ENCODE measurements around the gene ARFIP1. TPM values are rescaled to one million over a fixed set of nuclear protein-coding genes. Genes with fewer than 3 reads are reported as not detected.

ARFIP1 gene
- total and polyA plus RNA-seq, 2 of the 8 experiments (the other 6 are each of a cell fraction or from before 2014, with no cell fraction given) = 13.5 to 38.0 TPM

DNA sequence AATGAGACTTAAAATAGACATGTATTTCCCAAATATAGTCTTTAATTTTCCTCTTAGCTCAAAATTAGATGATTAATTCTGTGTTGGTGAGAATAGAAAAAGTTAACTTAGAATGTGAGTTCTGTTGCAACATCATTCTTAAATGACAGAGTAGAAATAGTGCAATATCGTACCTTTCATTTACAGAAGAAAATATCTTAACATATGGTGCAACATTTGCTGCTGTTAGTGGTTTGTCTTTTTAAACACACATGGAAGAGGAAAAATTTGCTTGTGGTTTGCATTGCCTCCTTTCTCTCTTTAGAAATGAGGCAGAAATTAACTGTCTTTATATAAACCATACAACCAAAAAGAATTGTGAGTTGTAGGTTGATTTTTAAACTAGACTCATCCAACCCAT is 117.1 kb downstream of the ARFIP1 start (continued):
- TF ChIP-seq, protein P1, sequence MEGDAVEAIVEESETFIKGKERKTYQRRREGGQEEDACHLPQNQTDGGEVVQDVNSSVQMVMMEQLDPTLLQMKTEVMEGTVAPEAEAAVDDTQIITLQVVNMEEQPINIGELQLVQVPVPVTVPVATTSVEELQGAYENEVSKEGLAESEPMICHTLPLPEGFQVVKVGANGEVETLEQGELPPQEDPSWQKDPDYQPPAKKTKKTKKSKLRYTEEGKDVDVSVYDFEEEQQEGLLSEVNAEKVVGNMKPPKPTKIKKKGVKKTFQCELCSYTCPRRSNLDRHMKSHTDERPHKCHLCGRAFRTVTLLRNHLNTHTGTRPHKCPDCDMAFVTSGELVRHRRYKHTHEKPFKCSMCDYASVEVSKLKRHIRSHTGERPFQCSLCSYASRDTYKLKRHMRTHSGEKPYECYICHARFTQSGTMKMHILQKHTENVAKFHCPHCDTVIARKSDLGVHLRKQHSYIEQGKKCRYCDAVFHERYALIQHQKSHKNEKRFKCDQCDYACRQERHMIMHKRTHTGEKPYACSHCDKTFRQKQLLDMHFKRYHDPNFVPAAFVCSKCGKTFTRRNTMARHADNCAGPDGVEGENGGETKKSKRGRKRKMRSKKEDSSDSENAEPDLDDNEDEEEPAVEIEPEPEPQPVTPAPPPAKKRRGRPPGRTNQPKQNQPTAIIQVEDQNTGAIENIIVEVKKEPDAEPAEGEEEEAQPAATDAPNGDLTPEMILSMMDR (IDR thresholded peaks at IDR 0.05; ENCODE audit: control extremely low read depth in 1 of 3, insufficient read depth in 1 of 3, low read depth in 1 of 3, low read length in 3 of 3) = no peak
- TF ChIP-seq SRF (IDR thresholded peaks at IDR 0.05; ENCODE audit: low read depth, low read length) (no peak), SP1 (IDR thresholded peaks at IDR 0.05; ENCODE audit: low read depth, low read length) (no peak), NRF1 (IDR thresholded peaks at IDR 0.05; ENCODE audit: low read depth, low read length) (no peak), TBP (IDR thresholded peaks at IDR 0.05; ENCODE audit: low read depth, low read length) (no peak), SP2 (IDR thresholded peaks at IDR 0.05; ENCODE audit: low read length) (no peak), CTBP2 (IDR thresholded peaks at IDR 0.05; ENCODE audit: borderline replicate concordance, insufficient read depth, insufficient read length, low read length) (no peak), EZH2 (IDR thresholded peaks at IDR 0.05; ENCODE audit: low read depth, low read length, severe bottlenecking) (no peak), RBBP5 (IDR thresholded peaks at IDR 0.05; ENCODE audit: borderline replicate concordance, low read depth, low read length) (no peak)
- TF ChIP-seq, protein P2, sequence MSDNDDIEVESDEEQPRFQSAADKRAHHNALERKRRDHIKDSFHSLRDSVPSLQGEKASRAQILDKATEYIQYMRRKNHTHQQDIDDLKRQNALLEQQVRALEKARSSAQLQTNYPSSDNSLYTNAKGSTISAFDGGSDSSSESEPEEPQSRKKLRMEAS (IDR thresholded peaks at IDR 0.05) = no peak
